SK-N-SH (cell line): ENCODE results near the gene ABHD6. TPM values are rescaled to one million over a fixed set of nuclear protein-coding genes. Genes with fewer than 3 reads are reported as not detected.

Experiments
- CTCF ChIA-PET: fragments of 300-600, 350-600 bp; formaldehyde crosslinking; extraction: SDS; loops from one replicate; lab custom pipeline; 2021; lab: Yijun Ruan, JAX
- POLR2A ChIA-PET: fragments of 350-600 bp; sonication (Branson Sonifier 250); formaldehyde crosslinking; extraction: SDS; loops from one replicate; lab custom pipeline; 2020; ENCODE audit warnings: antibody characterized with exemption, inconsistent platforms; lab: Yijun Ruan, JAX
- DNase-seq: peaks from one replicate; pipeline ENCODE4 v3.0.0; 2012
- H2AFZ ChIP-seq: fragments of 200-600 bp; sonication (generic); 2 replicates; pipeline ENCODE4 v1.8.1; 2016; ENCODE audit warnings: antibody characterized with exemption, mild to moderate bottlenecking, low read depth
- H3F3A ChIP-seq: fragments of 200-600 bp; sonication (generic); replicated peaks from 2 replicates; pipeline ENCODE3; 2016; ENCODE audit warnings: antibody characterized with exemption, mild to moderate bottlenecking; ENCODE audit not compliant: insufficient read depth
- H3K27ac ChIP-seq, 2 experiments: fragments of 200-500 bp in 1 of 2; fragments of 200-600 bp in 1 of 2; sonication (Bioruptor generic) in 1 of 2; sonication (generic), shearing (Covaris generic) in 1 of 2; 2 replicates each; pipeline versions ENCODE4 v1.5.1 to v1.6.1; 2014 to 2016; ENCODE audit warnings: low read depth in 2 of 2, inconsistent platforms in 1 of 2, low read length in 1 of 2, mild to moderate bottlenecking in 1 of 2, mixed read lengths in 1 of 2
- H3K27me3 ChIP-seq: fragments of 200-600 bp; sonication (generic), shearing (Covaris generic); 2 replicates; pipeline ENCODE4 v1.6.1; 2016; ENCODE audit warnings: mixed run types; ENCODE audit not compliant: insufficient read depth
- H3K36me3 ChIP-seq, 2 experiments: fragments of 200-500 bp in 1 of 2; fragments of 200-600 bp in 1 of 2; sonication (Bioruptor generic) in 1 of 2; sonication (generic) in 1 of 2; replicated peaks in 1 of 2; 2 replicates each; pipeline versions ENCODE3 to v1.5.1; 2014 to 2016; ENCODE audit warnings: low read length in 1 of 2, mild to moderate bottlenecking in 1 of 2; ENCODE audit not compliant: insufficient read depth in 2 of 2, control insufficient read depth in 1 of 2
- H3K4me1 ChIP-seq, 2 experiments: fragments of 200-500 bp in 1 of 2; fragments of 200-600 bp in 1 of 2; sonication (Bioruptor generic) in 1 of 2; sonication (generic), shearing (Covaris generic) in 1 of 2; 2 replicates each; pipeline versions ENCODE4 v1.5.1 to v1.6.1; 2014 to 2016; ENCODE audit warnings: low read depth in 1 of 2, low read length in 1 of 2, mixed run types in 1 of 2; ENCODE audit not compliant: insufficient read depth in 2 of 2, control insufficient read depth in 1 of 2
- H3K4me2 ChIP-seq: fragments of 200-600 bp; sonication (generic), shearing (Covaris generic); 2 replicates; pipeline ENCODE4 v1.6.1; 2017; ENCODE audit warnings: mixed run types
- H3K4me3 ChIP-seq, 2 experiments: fragments of 200-500 bp in 1 of 2; fragments of 200-600 bp in 1 of 2; sonication (Bioruptor generic) in 1 of 2; sonication (generic), shearing (Covaris generic) in 1 of 2; 2 replicates each; pipeline versions ENCODE4 v1.5.1 to v1.8.1; 2014 to 2016; ENCODE audit warnings: low read depth in 2 of 2, inconsistent platforms in 1 of 2, low read length in 1 of 2, mild to moderate bottlenecking in 1 of 2, mixed read lengths in 1 of 2, moderate library complexity in 1 of 2
- H3K79me2 ChIP-seq: fragments of 200-600 bp; sonication (generic); 2 replicates; pipeline ENCODE4 v1.8.1; 2017; ENCODE audit warnings: mild to moderate bottlenecking; ENCODE audit not compliant: insufficient read depth
- H3K9ac ChIP-seq: fragments of 200-600 bp; sonication (generic); 2 replicates; pipeline ENCODE4 v1.6.1; 2017; ENCODE audit warnings: mixed run types
- H3K9me2 ChIP-seq: fragments of 200-600 bp; sonication (generic); 2 replicates; pipeline ENCODE4 v1.6.1; 2017; ENCODE audit warnings: mixed run types
- H3K9me3 ChIP-seq: fragments of 200-600 bp; sonication (generic); 2 replicates; pipeline ENCODE4 v1.6.1; 2017; ENCODE audit warnings: mixed run types, mild to moderate bottlenecking, moderate library complexity
- H4K20me1 ChIP-seq: fragments of 200-600 bp; sonication (generic); 2 replicates; pipeline ENCODE4 v1.6.1; 2017; ENCODE audit warnings: mild to moderate bottlenecking, mixed run types; ENCODE audit not compliant: insufficient read depth
- CTCF ChIP-seq: fragments of 200-600 bp; sonication (generic); IDR thresholded peaks from 2 replicates; pipeline ENCODE4 v1.6.1; 2017; ENCODE audit warnings: antibody characterized with exemption, mild to moderate bottlenecking, moderate library complexity
- EP300 ChIP-seq, 2 experiments: IDR thresholded peaks; 2 replicates each; pipeline versions ENCODE4 v1.4.0 to v1.6.1; 2012; ENCODE audit warnings: borderline replicate concordance in 1 of 2, low read depth in 1 of 2, low read length in 1 of 2
- FOSL2 ChIP-seq: IDR thresholded peaks from 2 replicates; pipeline ENCODE4 v1.4.0; 2012; ENCODE audit warnings: low read depth, mild to moderate bottlenecking, moderate library complexity, borderline replicate concordance
- FOXJ3 ChIP-seq: sonication (generic); formaldehyde crosslinking; IDR thresholded peaks from 2 replicates; pipeline ENCODE4 v1.5.1; 2020; ENCODE audit warnings: mild to moderate bottlenecking, missing genetic modification reagents
- GABPA ChIP-seq: IDR thresholded peaks from 2 replicates; pipeline ENCODE4 v1.4.0; 2012; ENCODE audit warnings: low read depth, mild to moderate bottlenecking
- GATA2 ChIP-seq: sonication (generic); formaldehyde crosslinking; IDR thresholded peaks from 2 replicates; pipeline ENCODE4 v1.5.0; 2020; ENCODE audit warnings: mild to moderate bottlenecking, missing genetic modification reagents
- IRF3 ChIP-seq: fragments of 150-350 bp; IDR thresholded peaks from 2 replicates; pipeline ENCODE4 v1.6.1; 2016; ENCODE audit warnings: mild to moderate bottlenecking, low read depth, low read length
- JUND ChIP-seq: IDR thresholded peaks from 2 replicates; pipeline ENCODE4 v1.4.0; 2012
- NFIC ChIP-seq: IDR thresholded peaks from 2 replicates; pipeline ENCODE4 v1.4.0; 2012; ENCODE audit warnings: borderline replicate concordance
- NRF1 ChIP-seq: IDR thresholded peaks from 2 replicates; pipeline ENCODE4 v1.6.1; 2012; ENCODE audit warnings: low read depth, mild to moderate bottlenecking, low read length
- POLR2AphosphoS5 ChIP-seq: IDR thresholded peaks from 2 replicates; pipeline ENCODE4 v1.6.1; 2012; ENCODE audit warnings: low read depth, low read length
- RCOR1 ChIP-seq: fragments of 150-350 bp; IDR thresholded peaks from 2 replicates; pipeline ENCODE4 v1.6.1; 2017; ENCODE audit warnings: antibody characterized with exemption, low read length
- RFX5 ChIP-seq: IDR thresholded peaks from 2 replicates; pipeline ENCODE4 v1.6.1; 2012; ENCODE audit warnings: mild to moderate bottlenecking, improper control_type of control experiment, low read length
- RXRA ChIP-seq: IDR thresholded peaks from 2 replicates; pipeline ENCODE4 v1.4.0; 2012; ENCODE audit warnings: low read depth, mild to moderate bottlenecking, borderline replicate concordance
- SIN3A ChIP-seq: IDR thresholded peaks from 2 replicates; pipeline ENCODE4 v1.6.1; 2012; ENCODE audit warnings: low read depth, mild to moderate bottlenecking, low read length, moderate library complexity, borderline replicate concordance
- SMC3 ChIP-seq: IDR thresholded peaks from 2 replicates; pipeline ENCODE4 v1.6.1; 2012; ENCODE audit warnings: low read depth, low read length, improper control_type of control experiment
- TAF1 ChIP-seq: IDR thresholded peaks from 2 replicates; pipeline ENCODE4 v1.6.1; 2012; ENCODE audit warnings: low read depth, mild to moderate bottlenecking, low read length, moderate library complexity, borderline replicate concordance
- TCF12 ChIP-seq: IDR thresholded peaks from 2 replicates; pipeline ENCODE4 v1.4.0; 2012
- USF1 ChIP-seq: IDR thresholded peaks from 2 replicates; pipeline ENCODE4 v1.4.0; 2012; ENCODE audit warnings: low read depth, borderline replicate concordance
- YY1 ChIP-seq: IDR thresholded peaks from 2 replicates; pipeline ENCODE4 v1.4.0; 2012; ENCODE audit warnings: low read depth, mild to moderate bottlenecking
- ZBTB33 ChIP-seq: IDR thresholded peaks from 2 replicates; pipeline ENCODE4 v1.4.0; 2012; ENCODE audit warnings: low read depth, borderline replicate concordance
- WGBS: methylation state at CpG from one replicate; pipeline ENCODE4 v1.1.6; 2017; ENCODE audit warnings: low lambda C conversion rate; 5-methylcytosine and 5-hydroxymethylcytosine counted together
- polyA plus RNA-seq, 3 experiments: library from polyadenylated mRNA; depleted of rRNA; stranded (reverse); fragments of >200 nt; gene quantifications; 2 replicates each; pipeline ENCODE4 v1.2.3, GENCODE V29; 2012

The ABHD6 gene
- polyA plus RNA-seq, 1 of the 3 experiments (the other 2 are of a cell fraction) = 10.7 TPM

- Histone ChIP-seq H3K27ac (no peak overlapping the region), H3K9me3 (no peaks in the 10 kb centered on the region), H3K4me3 (no peak overlapping the region), H3K9ac (no peak overlapping the region), H2AFZ (no peak overlapping the region), H3K27me3 (no peaks in the 10 kb centered on the region), H3K9me2 (no peaks in the 10 kb centered on the region), H3K4me1 (peaks cover 4 to 8% of the 10 kb centered on the region in 2 experiments; a peak in 3 of 4 replicates), H3K79me2 (peaks cover 12% of the 10 kb centered on the region; the same call in 1 of the 2 replicates), H3F3A (peaks cover 9% of the 10 kb centered on the region), H4K20me1 (no peaks in the 10 kb centered on the region), H3K36me3 (no peaks in the 10 kb centered on the region), H3K4me2 (no peak overlapping the region)
- no peak for TF ChIP-seq SIN3A
- no peak for TF ChIP-seq TAF1
- no peak for TF ChIP-seq IRF3
- no peak for TF ChIP-seq RXRA
- no peak for TF ChIP-seq GABPA
- TF ChIP-seq RFX5 = no peak
- no peak for TF ChIP-seq FOSL2
- no peak for TF ChIP-seq YY1
- TF ChIP-seq NRF1 = no peak
- no peak for TF ChIP-seq JUND
- no peak for TF ChIP-seq USF1
- TF ChIP-seq NFIC = no peak
- ChIA-PET CTCF (interaction anchor here (4.9 kb wide), 1 partner anchor 22 kb away, joined by 18 read pairs; the partner anchor contains the start of genes HTD2 and RPP14), POLR2A (no interaction called here)
- no peak for DNase-seq
- 87% methylated on average over 8 of the region's 8 CpGs for WGBS
Measured at GRCh38 chr3:58329150-58329921, 91.7 kb downstream of the ABHD6 start.

- Histone ChIP-seq H3K9me3 (no peaks in the 10 kb centered on the region), H3F3A (peaks cover 9% of the 10 kb centered on the region), H3K9ac (no peak overlapping the region), H3K9me2 (no peaks in the 10 kb centered on the region), H3K4me2 (no peak overlapping the region), H4K20me1 (no peaks in the 10 kb centered on the region), H3K27ac (no peak overlapping the region), H2AFZ (no peak overlapping the region), H3K79me2 (peaks cover 16% of the 10 kb centered on the region; the same call in 1 of the 2 replicates), H3K4me3 (no peak overlapping the region), H3K36me3 (no peaks in the 10 kb centered on the region), H3K27me3 (no peaks in the 10 kb centered on the region), H3K4me1 (peaks cover 4 to 8% of the 10 kb centered on the region in 2 experiments; a peak in 3 of 4 replicates)
- CTCF ChIA-PET = interaction anchor here (1.4 to 4.9 kb wide), 2 partner anchors 23 to 162 kb away, joined by 5 to 18 read pairs; partner anchors contain the start of genes HTD2, KCTD6 and RPP14
- no peak for DNase-seq
- POLR2A ChIA-PET = no interaction called here
- 91% methylated on average over 5 of the region's 5 CpGs for WGBS
- TF ChIP-seq EP300 (IDR thresholded peaks at IDR 0.05; ENCODE audit: borderline replicate concordance in 1 of 2, low read depth in 1 of 2, low read length in 1 of 2) (no peak), SIN3A (no peak), GATA2 (CRISPR knock-in tag) (no peak), NRF1 (no peak), CTCF (no peak), JUND (no peak), TCF12 (no peak), POLR2AphosphoS5 (no peak), ZBTB33 (no peak), SMC3 (no peak), FOXJ3 (CRISPR knock-in tag) (no peak), NFIC (no peak), RCOR1 (no peak), GABPA (no peak)
Measured at GRCh38 chr3:58329922-58330413, 92.4 kb downstream of the ABHD6 start.
